GM19023 (cell line): ENCODE results near the gene HOXC12.

Experiments
- ATAC-seq: cut with Tn5 transposase; IDR thresholded peaks from one replicate; pipeline ENCODE4 v1.9.1; 2021; ENCODE audit warnings: mild to moderate bottlenecking, moderate library complexity; ENCODE audit not compliant: unreplicated experiment

The HOXC12 gene

GRCh38 chr12:54006559-54007220, 52.0 kb downstream of the HOXC12 start:
- ATAC-seq: no peak

- no peak for ATAC-seq
Observed at GRCh38 chr12:54007538-54008259, 53.0 kb downstream of the HOXC12 start.

- no peak for ATAC-seq
Observed at GRCh38 chr12:54008260-54008552, 53.5 kb downstream of the HOXC12 start.
